Activated T-helper 1 cell treated with anti-CD3 and anti-CD28 coated beads, Interleukin-12 subunit alpha, Interleukin-12 subunit beta, Interleukin-2, Interleukin-4 antibody, amounts not matched to agents 30 ng/mL and 10 ng/mL and 1 ng/mL, durations not matched to agents 14 hours and 24 hours and 36 hours (primary cell): ENCODE measurements around the gene CRTC3. TPM values are rescaled to one million over a fixed set of nuclear protein-coding genes. Genes with fewer than 3 reads are reported as not detected.
"Not testable (repeated sequence)": the region's sequence is repeated elsewhere in the genome, so short reads cannot be mapped to it uniquely, and the experiment has no call there.

Source experiments
- DNase-seq: peaks from one replicate; pipeline ENCODE4 v3.0.0; 2021; ENCODE audit warnings: low spot score
- H3K27ac Mint-ChIP-seq: one replicate; pipeline ENCODE4 v1.8.0; 2021; ENCODE audit warnings: mild to moderate bottlenecking, mixed read lengths
- H3K27me3 Mint-ChIP-seq: one replicate; pipeline ENCODE4 v1.8.0; 2022; ENCODE audit warnings: mild to moderate bottlenecking, moderate library complexity, mixed read lengths; ENCODE audit not compliant: insufficient read depth
- H3K36me3 Mint-ChIP-seq: one replicate; pipeline ENCODE4 v1.8.0; 2021; ENCODE audit warnings: low read depth, mixed read lengths
- H3K4me1 Mint-ChIP-seq: one replicate; pipeline ENCODE4 v1.8.0; 2021; ENCODE audit warnings: low read depth, mixed read lengths
- H3K4me3 Mint-ChIP-seq: one replicate; pipeline ENCODE4 v1.8.0; 2021; ENCODE audit warnings: mild to moderate bottlenecking, moderate library complexity, mixed read lengths
- H3K9me3 Mint-ChIP-seq: one replicate; pipeline ENCODE4 v1.8.0; 2021; ENCODE audit warnings: mixed read lengths
- intact Hi-C: fragments of 100-400 bp; cut with micrococcal nuclease; formaldehyde crosslinking; loops from one replicate; pipeline ENCODE4 v1.15.1; 2024
- total RNA-seq: library from RNA; stranded (reverse); gene quantifications from 2 replicates; pipeline ENCODE4 v1.2.3, GENCODE V29; 2022

Gene CRTC3
- total RNA-seq, 1 donor from 2014 or later, result 54.0 TPM

DNA sequence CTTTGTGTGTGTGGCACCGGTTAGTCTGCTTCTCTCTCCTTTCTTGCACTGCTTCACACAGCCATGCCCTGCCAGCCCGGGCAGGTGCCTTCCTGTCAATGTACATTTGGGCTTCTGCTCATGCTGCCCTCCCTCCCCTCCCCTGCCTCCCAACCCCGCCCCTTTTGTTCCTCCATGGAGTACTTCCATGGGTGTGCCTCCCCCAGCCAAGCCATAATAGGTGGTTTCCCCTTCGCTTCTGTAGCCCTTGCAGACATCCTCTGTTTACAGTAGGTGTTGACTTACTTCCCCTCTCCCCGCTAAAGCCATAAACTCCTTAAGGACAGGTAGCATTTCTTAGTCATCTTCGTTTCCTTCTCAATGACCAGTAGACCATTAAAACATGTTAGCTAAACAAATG is 31.8 kb upstream of the CRTC3 start:
- H3K9me3 Mint-ChIP-seq, result no peaks in the 10 kb centered on the region
- H3K4me1 Mint-ChIP-seq, result peaks cover 17% of the 10 kb centered on the region
- H3K4me3 Mint-ChIP-seq, result no peak overlapping the region
- H3K36me3 Mint-ChIP-seq, result peaks cover 49% of the 10 kb centered on the region
- no peak for DNase-seq
- H3K27ac Mint-ChIP-seq, result peak overlapping the region; percentile 14
- intact Hi-C loops, result loop anchor here (10.0 kb wide), 1 partner anchor 387 kb away; the partner anchor contains the start of gene FES
- H3K27me3 Mint-ChIP-seq, result no peaks in the 10 kb centered on the region

DNA sequence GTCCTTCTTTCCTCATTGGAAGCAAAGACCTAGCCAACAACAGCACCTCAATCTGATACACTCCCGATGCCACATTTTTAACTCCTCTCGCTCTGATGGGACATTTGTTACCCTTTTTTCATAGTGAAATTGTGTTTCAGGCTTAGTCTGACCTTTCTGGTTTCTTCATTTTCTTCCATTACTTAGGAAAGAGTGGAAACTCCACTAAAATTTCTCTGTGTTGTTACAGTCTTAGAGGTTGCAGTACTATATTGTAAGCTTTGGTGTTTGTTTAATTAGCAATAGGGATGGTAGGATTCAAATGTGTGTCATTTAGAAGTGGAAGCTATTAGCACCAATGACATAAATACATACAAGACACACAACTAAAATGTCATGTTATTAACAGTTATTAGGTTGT is 29.6 kb upstream of the CRTC3 start:
- Mint-ChIP-seq H3K27me3 (no peaks in the 10 kb centered on the region), H3K36me3 (peaks cover 39% of the 10 kb centered on the region), H3K9me3 (no peaks in the 10 kb centered on the region), H3K27ac (peak overlapping the region; percentile 19), H3K4me1 (peaks cover 8% of the 10 kb centered on the region), H3K4me3 (no peak overlapping the region)
- intact Hi-C loops, result no loop called here
- DNase-seq, result no peak

GRCh38 chr15:90501898-90502297 is 27.8 kb upstream of the CRTC3 start:
- no peak overlapping the region for H3K4me3 Mint-ChIP-seq

DNA sequence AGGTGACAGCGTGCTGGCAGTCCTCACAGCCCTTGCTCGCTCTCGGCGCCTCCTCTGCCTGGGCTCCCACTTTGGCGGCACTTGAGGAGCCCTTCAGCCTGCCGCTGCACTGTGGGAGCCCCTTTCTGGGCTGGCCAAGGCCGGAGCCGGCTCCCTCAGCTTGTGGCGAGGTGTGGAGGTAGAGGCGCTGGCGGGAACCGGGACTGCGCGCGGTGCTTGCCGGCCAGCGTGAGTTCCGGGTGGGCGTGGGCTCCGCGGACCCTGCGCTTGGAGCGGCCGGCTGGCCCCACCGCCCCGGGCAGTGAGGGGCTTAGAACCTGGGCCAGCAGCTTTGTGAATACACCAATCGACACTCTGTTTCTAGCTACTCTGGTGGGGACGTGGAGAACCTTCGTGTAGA is 18.9 kb upstream of the CRTC3 start:
- H3K27me3 Mint-ChIP-seq, H3K4me1 Mint-ChIP-seq, H3K9me3 Mint-ChIP-seq, intact Hi-C loops, H3K36me3 Mint-ChIP-seq, DNase-seq: not testable (repeated sequence)
- H3K27ac Mint-ChIP-seq, result peak overlapping the region; percentile 45
- H3K4me3 Mint-ChIP-seq, result peak overlapping the region; percentile 41

More at GRCh38 chr15:90501898-90502297, 27.8 kb upstream of the CRTC3 start:
- H3K27ac Mint-ChIP-seq, result no peak overlapping the region
- peaks cover 31% of the 10 kb centered on the region for H3K36me3 Mint-ChIP-seq
- H3K4me1 Mint-ChIP-seq, result peaks cover 8% of the 10 kb centered on the region
- DNase-seq, result no peak
- no peaks in the 10 kb centered on the region for H3K9me3 Mint-ChIP-seq
- H3K27me3 Mint-ChIP-seq, result no peaks in the 10 kb centered on the region
- intact Hi-C loops, result no loop called here

- peak overlapping the region; percentile 41 for H3K4me3 Mint-ChIP-seq
- H3K27me3 Mint-ChIP-seq, DNase-seq, intact Hi-C loops, H3K9me3 Mint-ChIP-seq, H3K36me3 Mint-ChIP-seq: not testable (repeated sequence)
- H3K27ac Mint-ChIP-seq, result peak overlapping the region; percentile 45
- peaks cover 11% of the 10 kb centered on the region for H3K4me1 Mint-ChIP-seq
Observed at GRCh38 chr15:90511211-90511618, 18.5 kb upstream of the CRTC3 start.

- Mint-ChIP-seq H3K4me3 (no peak overlapping the region), H3K4me1 (peaks cover 11% of the 10 kb centered on the region), H3K27me3 (no peaks in the 10 kb centered on the region), H3K9me3 (no peaks in the 10 kb centered on the region), H3K27ac (no peak overlapping the region), H3K36me3 (peaks cover 8% of the 10 kb centered on the region)
- intact Hi-C loops, result loop anchor here (2.0 kb wide), 1 partner anchor 17 kb away; the partner anchor contains the start of gene CRTC3
- no peak for DNase-seq
Observed at GRCh38 chr15:90512276-90512675, 17.4 kb upstream of the CRTC3 start.

DNA sequence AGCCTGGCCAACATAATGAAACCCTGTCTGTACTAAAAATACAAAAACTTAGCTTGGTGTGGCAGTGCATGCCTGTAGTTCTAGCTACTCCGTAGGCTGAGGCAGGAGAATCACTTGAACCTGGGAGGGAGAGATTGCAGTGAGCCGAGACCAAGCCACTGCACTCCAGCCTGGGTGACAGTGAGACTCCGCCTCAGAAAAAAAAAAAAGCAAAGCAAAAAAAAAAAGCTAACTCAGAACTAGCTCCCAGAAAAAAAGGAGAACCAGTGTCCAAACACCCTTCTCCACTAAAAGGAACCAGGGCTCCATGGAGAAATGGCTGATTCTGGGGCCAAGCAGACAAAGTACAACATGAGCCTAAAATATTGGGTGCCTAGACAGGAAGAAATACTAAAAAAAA is 16.7 kb upstream of the CRTC3 start:
- H3K9me3 Mint-ChIP-seq, result no peaks in the 10 kb centered on the region
- H3K27ac Mint-ChIP-seq, result no peak overlapping the region
- no peak for DNase-seq
- intact Hi-C loops, result loop anchor here (2.0 kb wide), 1 partner anchor 16 kb away; the partner anchor contains the start of gene CRTC3
- no peak overlapping the region for H3K4me3 Mint-ChIP-seq
- peaks cover 6% of the 10 kb centered on the region for H3K36me3 Mint-ChIP-seq
- no peaks in the 10 kb centered on the region for H3K27me3 Mint-ChIP-seq
- peaks cover 11% of the 10 kb centered on the region for H3K4me1 Mint-ChIP-seq

DNA sequence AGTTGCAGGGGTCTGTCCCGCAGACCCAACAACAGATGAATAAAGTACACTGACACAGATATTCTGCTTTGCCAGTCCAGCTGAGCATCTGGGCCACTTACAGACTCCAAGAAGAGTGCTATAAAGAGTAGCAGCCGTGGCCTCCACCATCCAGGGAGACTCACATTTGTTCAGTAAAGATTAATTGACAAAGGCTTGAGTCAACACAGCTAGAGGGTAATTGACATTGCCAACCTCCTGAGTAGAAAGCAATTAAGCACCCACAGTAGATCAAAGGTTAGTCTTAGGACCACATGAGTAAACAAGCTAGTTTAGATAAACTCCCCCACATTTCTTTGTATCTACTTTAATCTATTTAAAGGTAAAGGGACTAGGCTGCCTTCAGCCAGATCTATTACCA is 16.3 kb upstream of the CRTC3 start:
- no peaks in the 10 kb centered on the region for H3K9me3 Mint-ChIP-seq
- no peak overlapping the region for H3K27ac Mint-ChIP-seq
- intact Hi-C loops, result loop anchor here (2.0 kb wide), 1 partner anchor 15 kb away; the partner anchor contains the start of gene CRTC3

DNA sequence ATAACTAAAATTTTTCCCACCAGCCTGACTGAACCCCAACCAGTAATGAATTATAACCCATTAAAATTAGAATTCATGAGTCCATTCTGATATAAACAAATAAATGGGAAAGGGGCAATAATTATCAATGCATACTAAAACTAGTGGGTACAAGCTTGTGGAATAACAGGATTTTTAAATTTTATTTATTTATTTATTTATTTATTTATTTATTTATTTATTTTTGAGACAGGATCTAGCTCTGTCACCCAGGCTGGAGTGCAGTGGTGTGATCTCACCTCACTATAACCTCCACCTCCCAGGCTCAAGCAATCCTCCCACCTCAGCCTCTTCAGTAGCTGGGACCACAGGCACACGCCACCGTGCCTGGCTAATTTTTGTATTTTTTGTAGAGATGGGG is 15.8 kb upstream of the CRTC3 start:
- H3K9me3 Mint-ChIP-seq, H3K36me3 Mint-ChIP-seq, H3K4me3 Mint-ChIP-seq, H3K27ac Mint-ChIP-seq, H3K27me3 Mint-ChIP-seq, DNase-seq: not testable (repeated sequence)
- intact Hi-C loops, result loop anchor here (2.0 kb wide), 1 partner anchor 15 kb away; the partner anchor contains the start of gene CRTC3
- H3K4me1 Mint-ChIP-seq, result peaks cover 16% of the 10 kb centered on the region

More for the DNA sequence above, 16.3 kb upstream of the CRTC3 start:
- Mint-ChIP-seq H3K27me3 (no peaks in the 10 kb centered on the region), H3K36me3 (peaks cover 8% of the 10 kb centered on the region), H3K4me3 (no peak overlapping the region), H3K4me1 (peaks cover 14% of the 10 kb centered on the region)
- DNase-seq, result no peak

GRCh38 chr15:90519688-90520087 is 10.0 kb upstream of the CRTC3 start:
- H3K4me1 Mint-ChIP-seq, result peaks cover 25% of the 10 kb centered on the region
- H3K9me3 Mint-ChIP-seq, result no peaks in the 10 kb centered on the region
- H3K4me3 Mint-ChIP-seq, result no peak overlapping the region
- no peaks in the 10 kb centered on the region for H3K27me3 Mint-ChIP-seq
- no peak overlapping the region for H3K27ac Mint-ChIP-seq
- intact Hi-C loops, result no loop called here
- H3K36me3 Mint-ChIP-seq, result peaks cover 2% of the 10 kb centered on the region
- DNase-seq, result no peak

GRCh38 chr15:90520365-90520764 is 9.4 kb upstream of the CRTC3 start:
- no peak for DNase-seq
- intact Hi-C loops, result no loop called here
- peaks cover 2% of the 10 kb centered on the region for H3K36me3 Mint-ChIP-seq
- H3K4me1 Mint-ChIP-seq, result peaks cover 27% of the 10 kb centered on the region
- no peak overlapping the region for H3K27ac Mint-ChIP-seq
- no peak overlapping the region for H3K4me3 Mint-ChIP-seq
- H3K27me3 Mint-ChIP-seq, result no peaks in the 10 kb centered on the region
- no peaks in the 10 kb centered on the region for H3K9me3 Mint-ChIP-seq

GRCh38 chr15:90523373-90523772 is 6.3 kb upstream of the CRTC3 start:
- peaks cover 23% of the 10 kb centered on the region for H3K4me1 Mint-ChIP-seq

DNA sequence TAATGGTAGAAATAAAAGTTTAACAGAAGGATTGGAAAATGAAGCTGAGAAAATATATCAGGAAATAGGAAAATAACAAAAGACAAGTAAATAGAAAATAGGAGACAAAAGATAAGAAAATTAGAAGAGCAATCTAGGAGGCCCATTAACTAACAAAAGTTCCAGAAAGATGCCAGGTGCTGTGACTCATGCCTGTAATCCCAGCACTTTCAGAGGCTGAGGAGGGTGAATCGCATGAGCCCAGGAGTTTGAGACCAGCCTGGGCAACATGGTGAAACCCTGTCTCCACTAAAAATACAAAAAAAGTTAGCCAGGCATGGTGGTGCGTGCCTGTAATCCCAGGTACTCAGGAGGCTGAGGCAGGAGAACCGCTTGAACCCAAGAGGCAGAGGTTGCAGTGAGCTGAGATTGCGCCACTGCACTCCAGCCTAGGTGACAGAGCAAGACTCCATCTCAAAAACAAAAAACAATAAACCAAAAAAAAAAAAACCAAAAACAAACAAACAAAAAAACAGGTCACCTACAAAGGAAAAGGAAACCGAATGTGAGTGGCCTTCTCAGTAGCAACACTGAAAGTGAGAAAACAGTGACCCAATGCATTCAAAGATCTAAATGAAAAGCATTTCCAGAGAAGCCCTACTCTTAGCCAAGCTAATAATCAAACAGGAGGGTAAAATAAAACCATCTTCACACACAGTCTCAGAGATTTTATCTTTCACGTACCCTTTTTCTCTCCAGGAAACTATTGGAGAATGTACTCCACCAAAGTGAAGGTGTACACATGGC is 5.5 kb upstream of the CRTC3 start:
- H3K27me3 Mint-ChIP-seq, H3K4me3 Mint-ChIP-seq, H3K9me3 Mint-ChIP-seq, H3K36me3 Mint-ChIP-seq, DNase-seq, intact Hi-C loops: not testable (repeated sequence)
- Mint-ChIP-seq H3K27ac (peak overlapping the region; percentile 55), H3K4me1 (peaks cover 28% of the 10 kb centered on the region)

More at GRCh38 chr15:90523373-90523772, 6.3 kb upstream of the CRTC3 start:
- Mint-ChIP-seq H3K27me3 (no peaks in the 10 kb centered on the region), H3K4me3 (no peak overlapping the region), H3K9me3 (no peaks in the 10 kb centered on the region), H3K27ac (no peak overlapping the region), H3K36me3 (peaks cover 1% of the 10 kb centered on the region)
- intact Hi-C loops, result no loop called here
- no peak for DNase-seq
